Left lobe of liver (tissue), 2 donors: ENCODE results near the gene ARHGEF39. TPM values are rescaled to one million over a fixed set of nuclear protein-coding genes. Genes with fewer than 3 reads are reported as not detected.
"Not testable (repeated sequence)": the region's sequence is repeated elsewhere in the genome, so short reads cannot be mapped to it uniquely, and the experiment has no call there.

ENCODE experiments used
- ATAC-seq: fragments of 200-7000 bp; cut with Tn5 transposase; one replicate; pipeline ENCODE4 v1.9.1; 2020; ENCODE audit warnings: mild to moderate bottlenecking, moderate library complexity
- DNase-seq: peaks from one replicate; pipeline ENCODE4 v3.0.0-alpha.2; 2020; ENCODE audit warnings: low spot score
- total RNA-seq: library from RNA; stranded (reverse); gene quantifications from one replicate; pipeline ENCODE4 v1.2.1, GENCODE V29; 2021
- donor health status: DM: no; HTN: no; CAD: no; lungs with moderate emphysema.
- donor health status: DM: no; HTN: yes; CAD: no.

Gene ARHGEF39
- total RNA-seq, 1 donor from 2014 or later, result 0.40 TPM

DNA sequence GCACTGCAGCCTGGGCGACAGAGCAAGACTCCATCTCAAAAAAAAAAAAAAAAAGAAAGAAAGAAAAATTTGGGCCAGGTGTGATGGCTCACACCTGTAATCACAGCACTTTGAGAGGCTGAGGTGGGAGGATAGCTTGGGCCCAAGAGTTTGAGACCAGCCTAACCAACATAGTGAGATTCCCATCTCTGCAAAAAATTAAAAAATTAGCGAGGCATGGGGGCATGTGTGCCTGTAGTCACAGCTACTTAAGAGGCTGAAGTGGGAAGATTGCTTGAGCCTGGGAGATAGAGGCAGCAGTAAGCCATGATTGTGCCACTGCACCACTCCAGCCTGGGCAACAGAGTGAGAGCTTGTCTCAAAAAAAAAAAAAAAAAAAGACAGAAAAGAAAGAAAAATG is 11.4 kb downstream of the ARHGEF39 start:
- ATAC-seq, result no peak
- no peak for DNase-seq

DNA sequence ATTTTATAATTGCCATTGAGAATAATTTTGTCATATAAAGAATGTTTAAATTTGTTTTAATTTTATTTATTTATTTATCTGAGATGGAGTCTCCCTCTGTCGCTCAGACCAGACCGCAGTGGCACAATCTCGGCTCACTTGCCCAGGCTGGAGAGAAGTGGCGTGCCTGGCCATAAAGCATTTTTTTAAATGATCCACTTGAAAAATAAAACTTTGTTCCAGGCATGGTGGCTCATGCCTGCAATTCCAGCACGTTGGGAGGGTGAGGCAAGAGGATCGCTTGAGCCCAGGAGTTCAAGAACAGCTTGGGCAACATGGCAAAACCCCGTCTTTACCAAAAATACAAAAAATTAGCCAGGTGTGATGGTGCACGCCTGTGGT is 12.2 kb downstream of the ARHGEF39 start:
- ATAC-seq, result no peak
- no peak for DNase-seq

- ATAC-seq (peak; percentile 7), DNase-seq (no peak)
These were observed 12.8 kb downstream of the ARHGEF39 start for GRCh38 chr9:35651956-35652828.

DNA sequence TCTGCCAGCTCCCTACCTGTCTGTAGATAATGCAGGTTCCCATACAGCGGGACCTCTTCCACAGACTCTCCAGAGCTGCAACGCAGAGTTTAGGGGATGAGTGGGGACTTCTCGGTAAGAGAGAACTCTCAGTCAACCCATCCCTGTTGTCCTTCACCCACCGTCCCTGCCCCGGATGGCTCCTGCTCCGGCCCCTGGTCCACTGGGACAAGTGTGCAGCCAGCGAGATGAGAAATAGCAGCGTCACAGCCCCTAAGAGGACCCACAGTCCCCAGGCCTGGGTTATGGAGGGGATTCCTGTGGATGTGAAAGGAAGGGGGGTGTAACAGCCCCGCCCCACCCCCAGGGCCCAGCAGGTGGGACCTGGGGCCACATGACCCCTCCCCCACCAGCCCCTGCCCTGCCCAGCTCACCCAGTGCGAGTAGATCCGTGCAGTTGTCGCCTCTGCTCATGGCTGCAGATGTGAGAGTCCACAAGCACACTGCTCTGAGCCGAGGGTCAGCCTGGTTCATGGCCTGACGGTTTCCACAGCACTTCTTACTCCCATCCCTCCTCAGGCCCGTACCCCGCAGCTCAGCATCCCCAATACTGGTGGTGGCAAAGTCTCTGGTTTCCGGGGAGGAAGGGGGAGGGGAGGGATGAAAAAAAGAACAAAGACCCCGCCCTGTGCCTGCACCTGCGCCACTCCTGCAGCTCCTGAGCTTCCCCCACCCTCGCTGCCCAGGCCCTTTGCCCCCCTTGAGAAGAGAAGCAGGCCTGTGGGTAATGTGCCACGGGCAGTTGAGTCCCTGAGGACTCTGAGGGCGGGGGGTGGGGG is 14.4 kb downstream of the ARHGEF39 start, which contains the start of gene SIT1:
Gene SIT1 (minus strand): TSS at position 591 of the 818 bp plus-strand sequence. CDS start 78 bp downstream, at position 513.
- no peak for DNase-seq
- ATAC-seq, result no peak

- DNase-seq (no peak), ATAC-seq (no peak)
These were observed 15.3 kb downstream of the ARHGEF39 start for GRCh38 chr9:35649431-35650340.

GRCh38 chr9:35646533-35647265 is 18.3 kb downstream of the ARHGEF39 start:
- peak; percentile 93 for DNase-seq
- ATAC-seq, result peak; percentile 99

- DNase-seq (no peak), ATAC-seq (peak; percentile 30)
These were observed 18.9 kb downstream of the ARHGEF39 start for GRCh38 chr9:35646153-35646532.

- not testable (repeated sequence) for DNase-seq, ATAC-seq
These were observed 19.3 kb downstream of the ARHGEF39 start for GRCh38 chr9:35645736-35646135.

DNA sequence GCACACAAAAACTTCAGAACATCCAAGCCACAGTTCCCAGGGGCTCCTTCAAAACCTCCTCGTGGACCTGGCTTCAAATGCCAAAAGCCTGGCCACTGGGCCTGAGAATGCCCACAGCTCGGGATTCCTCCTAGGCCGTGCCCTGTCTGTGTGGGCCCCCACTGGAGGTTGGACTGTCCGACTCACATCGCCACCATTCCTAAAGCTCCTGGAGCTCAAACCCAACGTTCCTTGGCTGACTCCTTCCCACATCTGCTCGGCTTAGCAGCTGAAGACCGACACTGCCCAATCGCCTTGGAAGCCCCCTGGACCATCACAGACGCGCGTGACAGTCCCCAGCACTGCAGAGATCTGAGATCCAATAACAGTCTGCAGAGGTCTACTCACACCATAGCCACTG is 21.9 kb downstream of the ARHGEF39 start:
- no peak for ATAC-seq

DNA sequence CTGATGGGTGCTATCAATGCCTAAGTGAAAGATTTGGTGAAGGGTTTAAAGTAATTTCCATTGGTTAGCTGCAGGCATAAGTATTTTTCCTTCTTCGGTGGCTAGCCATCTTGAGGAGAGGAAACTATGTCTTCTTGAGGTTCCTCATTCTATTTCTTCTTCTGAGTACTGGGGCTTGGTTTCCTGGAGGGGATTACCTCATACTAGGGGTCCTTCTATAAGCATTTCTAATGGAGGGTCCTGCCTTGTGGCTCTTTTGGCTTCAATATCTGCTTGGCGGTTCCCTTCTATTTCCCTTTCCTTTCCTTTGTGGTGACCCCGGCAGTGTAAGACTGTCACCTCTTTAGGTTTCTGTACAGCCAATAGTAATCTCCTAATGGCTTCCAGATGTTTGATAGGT is 23.5 kb downstream of the ARHGEF39 start:
- ATAC-seq, DNase-seq: not testable (repeated sequence)

More for the DNA sequence above, 21.9 kb downstream of the ARHGEF39 start:
- DNase-seq, result no peak

DNA sequence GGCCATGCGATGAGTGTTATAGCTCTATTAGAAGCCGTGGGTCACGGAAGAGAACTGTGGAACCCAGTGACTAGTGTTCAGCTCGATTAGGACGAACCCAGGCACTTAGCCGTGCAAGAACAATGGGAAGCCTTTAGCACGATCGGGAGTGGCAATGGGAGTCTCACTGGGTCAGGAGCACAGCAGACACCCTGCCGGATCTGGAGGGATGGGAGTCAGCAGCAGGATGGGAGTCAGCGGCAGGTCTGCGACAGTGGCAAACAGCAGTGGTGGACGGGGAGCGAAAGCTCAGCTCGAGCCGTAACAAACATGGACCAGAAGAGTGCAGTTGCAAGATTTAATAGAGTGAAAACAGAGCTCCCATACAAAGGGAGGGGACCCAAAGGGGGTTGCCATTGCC is 24.6 kb downstream of the ARHGEF39 start:
- DNase-seq, ATAC-seq: not testable (repeated sequence)

DNA sequence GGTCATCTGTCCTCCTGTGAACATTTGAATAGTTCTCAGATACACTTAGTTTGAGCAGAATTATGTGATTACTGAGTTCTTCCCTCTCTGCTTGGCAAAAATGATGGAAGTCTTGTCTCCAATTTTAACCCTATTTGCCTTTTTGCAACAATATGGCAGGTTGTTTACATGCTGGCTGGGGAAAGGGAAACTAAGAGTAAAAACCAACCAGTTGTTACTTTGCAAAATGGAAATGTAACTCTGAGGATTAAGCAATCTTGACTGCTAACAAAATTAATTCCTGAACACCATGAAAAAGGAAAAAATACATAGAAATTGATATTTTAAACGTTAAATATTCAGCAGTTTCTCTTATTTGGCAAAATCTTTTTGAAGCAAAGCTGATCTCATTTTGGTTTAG is 25.4 kb downstream of the ARHGEF39 start:
- DNase-seq, result no peak
- no peak for ATAC-seq

DNA sequence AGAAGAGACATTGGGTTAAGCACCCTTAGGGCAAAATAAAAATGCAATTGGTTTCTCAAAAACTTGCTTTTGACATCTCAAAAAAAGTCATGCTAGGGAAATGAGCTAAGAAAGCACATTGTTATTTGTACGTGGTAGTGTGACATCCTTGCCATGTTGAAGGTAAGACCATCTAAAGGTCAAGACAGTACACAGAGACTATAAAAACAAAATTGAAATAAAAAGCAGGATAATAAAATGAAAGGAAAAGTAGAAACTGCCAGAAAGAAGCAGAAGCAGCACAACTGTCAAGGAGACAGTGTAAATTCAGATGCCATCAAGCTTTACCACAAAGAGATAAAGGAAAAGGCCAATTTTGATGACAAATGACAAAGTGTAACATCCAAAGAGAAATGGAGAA is 25.8 kb downstream of the ARHGEF39 start:
- not testable (repeated sequence) for DNase-seq

DNA sequence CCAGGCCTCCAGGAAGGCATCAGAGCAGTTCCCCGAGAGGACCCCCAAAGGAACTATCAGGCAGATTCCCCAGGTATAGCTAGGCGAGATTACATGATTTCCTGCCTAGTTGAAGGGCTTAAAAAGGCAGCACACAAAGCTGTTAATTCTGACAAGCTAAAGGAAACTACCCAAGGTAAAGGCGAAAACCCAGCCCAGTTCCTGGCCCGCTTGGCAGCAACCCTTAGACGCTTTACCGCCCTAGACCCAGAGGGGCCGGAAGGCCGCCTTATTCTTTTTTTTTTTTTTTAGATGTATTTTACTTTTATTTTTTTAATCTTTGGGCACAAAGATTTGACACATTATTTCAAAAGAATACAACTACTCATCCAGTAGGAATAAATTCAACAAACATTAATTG is 26.2 kb downstream of the ARHGEF39 start:
- ATAC-seq, DNase-seq: not testable (repeated sequence)

More for the DNA sequence above, 25.8 kb downstream of the ARHGEF39 start:
- ATAC-seq, result not testable (repeated sequence)

GRCh38 chr9:35637427-35637955 is 27.5 kb downstream of the ARHGEF39 start:
- ATAC-seq, DNase-seq: not testable (repeated sequence)

GRCh38 chr9:35636877-35637246 is 28.1 kb downstream of the ARHGEF39 start:
- not testable (repeated sequence) for ATAC-seq, DNase-seq

GRCh38 chr9:35636135-35636876 is 28.7 kb downstream of the ARHGEF39 start:
- ATAC-seq (no peak), DNase-seq (no peak)

DNA sequence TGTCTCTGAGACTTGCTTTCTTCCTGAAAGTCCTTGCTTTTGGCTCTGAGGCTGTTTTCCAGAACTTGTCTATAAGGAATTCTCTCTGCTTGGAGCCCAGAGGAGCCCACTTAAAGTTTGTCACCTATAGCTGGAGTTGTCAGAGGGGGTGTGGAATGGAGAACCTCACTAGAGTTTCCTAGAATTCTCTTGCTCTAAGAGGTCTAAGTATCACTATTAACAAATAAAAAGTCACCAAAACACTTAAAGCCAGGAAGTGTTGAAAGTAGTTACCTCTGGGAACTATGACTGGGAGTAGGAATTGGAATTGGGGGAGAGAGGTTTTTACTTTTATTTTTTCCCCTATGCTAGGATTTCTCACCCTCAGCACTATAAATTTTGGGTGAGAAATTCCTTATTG is 29.3 kb downstream of the ARHGEF39 start:
- no peak for ATAC-seq
- no peak for DNase-seq

GRCh38 chr9:35629597-35629996 is 35.4 kb downstream of the ARHGEF39 start:
- ATAC-seq (no peak), DNase-seq (no peak)
